Endothelial cell (in vitro differentiated cells): ENCODE measurements around the gene MATN4. TPM values are rescaled to one million over a fixed set of nuclear protein-coding genes. Genes with fewer than 3 reads are reported as not detected.

ENCODE experiments used
- DNase-seq: peaks from one replicate; pipeline ENCODE4 v3.0.0; 2021; ENCODE audit warnings: low spot score
- H3K27ac Mint-ChIP-seq: one replicate; pipeline ENCODE4 v1.8.0; 2021; ENCODE audit warnings: mixed read lengths, inconsistent platforms; ENCODE audit not compliant: unreplicated experiment
- H3K27me3 Mint-ChIP-seq: one replicate; pipeline ENCODE4 v1.8.0; 2021; ENCODE audit warnings: mild to moderate bottlenecking, moderate library complexity, mixed read lengths, inconsistent platforms; ENCODE audit not compliant: unreplicated experiment
- H3K36me3 Mint-ChIP-seq: one replicate; pipeline ENCODE4 v1.8.0; 2021; ENCODE audit warnings: mild to moderate bottlenecking, low read depth, mixed read lengths, inconsistent platforms; ENCODE audit not compliant: unreplicated experiment
- H3K4me1 Mint-ChIP-seq: one replicate; pipeline ENCODE4 v1.8.0; 2021; ENCODE audit warnings: mild to moderate bottlenecking, mixed read lengths, inconsistent platforms; ENCODE audit not compliant: unreplicated experiment
- H3K4me3 Mint-ChIP-seq: one replicate; pipeline ENCODE4 v1.8.0; 2021; ENCODE audit warnings: mild to moderate bottlenecking, mixed read lengths, inconsistent platforms; ENCODE audit not compliant: unreplicated experiment
- H3K9me3 Mint-ChIP-seq: one replicate; pipeline ENCODE4 v1.8.0; 2021; ENCODE audit warnings: mixed read lengths, inconsistent platforms; ENCODE audit not compliant: unreplicated experiment
- total RNA-seq: library from RNA; stranded (reverse); fragmentation: NEBNext Ultra II Directional; extraction: Animal tissue kit (Norgen Biotek cat#: 25700); gene quantifications from one replicate; pipeline ENCODE4 v1.2.1, GENCODE V29; 2021; ENCODE audit not compliant: unreplicated experiment
- TF ChIP-seq, protein P1 (sequence below): fragments of 200-600 bp; sonication (generic); IDR thresholded peaks from one replicate; pipeline ENCODE4 v1.5.0; 2021; ENCODE audit warnings: antibody characterized with exemption; ENCODE audit not compliant: unreplicated experiment

MATN4 gene
- total RNA-seq, 1 donor from 2014 or later, result not detected

DNA sequence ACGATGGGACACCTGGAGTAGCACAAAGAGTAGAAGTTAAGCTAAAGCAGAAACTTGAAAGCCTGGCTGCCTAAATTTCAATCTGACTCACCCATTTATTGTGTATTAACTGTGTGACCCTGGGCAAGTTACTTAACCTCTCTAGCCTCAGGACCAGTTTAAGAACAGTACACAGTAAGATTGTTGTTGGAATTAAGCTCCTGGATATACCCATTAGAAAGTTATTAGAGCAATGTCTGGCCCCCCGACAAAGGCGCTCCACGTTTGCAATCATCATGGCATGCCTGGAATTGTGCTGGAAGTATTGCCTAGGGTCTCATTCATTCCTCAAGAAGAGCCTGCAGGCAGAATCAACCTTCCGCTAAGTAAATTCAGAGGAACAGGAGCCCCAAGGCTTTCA lies 38.8 kb upstream of the MATN4 start:
- H3K27me3 Mint-ChIP-seq, result no peaks in the 10 kb centered on the region
- no peaks in the 10 kb centered on the region for H3K9me3 Mint-ChIP-seq
- DNase-seq, result no peak
- H3K4me3 Mint-ChIP-seq, result no peak overlapping the region
- TF ChIP-seq, protein P1, sequence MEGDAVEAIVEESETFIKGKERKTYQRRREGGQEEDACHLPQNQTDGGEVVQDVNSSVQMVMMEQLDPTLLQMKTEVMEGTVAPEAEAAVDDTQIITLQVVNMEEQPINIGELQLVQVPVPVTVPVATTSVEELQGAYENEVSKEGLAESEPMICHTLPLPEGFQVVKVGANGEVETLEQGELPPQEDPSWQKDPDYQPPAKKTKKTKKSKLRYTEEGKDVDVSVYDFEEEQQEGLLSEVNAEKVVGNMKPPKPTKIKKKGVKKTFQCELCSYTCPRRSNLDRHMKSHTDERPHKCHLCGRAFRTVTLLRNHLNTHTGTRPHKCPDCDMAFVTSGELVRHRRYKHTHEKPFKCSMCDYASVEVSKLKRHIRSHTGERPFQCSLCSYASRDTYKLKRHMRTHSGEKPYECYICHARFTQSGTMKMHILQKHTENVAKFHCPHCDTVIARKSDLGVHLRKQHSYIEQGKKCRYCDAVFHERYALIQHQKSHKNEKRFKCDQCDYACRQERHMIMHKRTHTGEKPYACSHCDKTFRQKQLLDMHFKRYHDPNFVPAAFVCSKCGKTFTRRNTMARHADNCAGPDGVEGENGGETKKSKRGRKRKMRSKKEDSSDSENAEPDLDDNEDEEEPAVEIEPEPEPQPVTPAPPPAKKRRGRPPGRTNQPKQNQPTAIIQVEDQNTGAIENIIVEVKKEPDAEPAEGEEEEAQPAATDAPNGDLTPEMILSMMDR, result no peak
- H3K4me1 Mint-ChIP-seq, result peaks cover 47% of the 10 kb centered on the region
- H3K36me3 Mint-ChIP-seq, result no peaks in the 10 kb centered on the region
- H3K27ac Mint-ChIP-seq, result no peak overlapping the region

DNA sequence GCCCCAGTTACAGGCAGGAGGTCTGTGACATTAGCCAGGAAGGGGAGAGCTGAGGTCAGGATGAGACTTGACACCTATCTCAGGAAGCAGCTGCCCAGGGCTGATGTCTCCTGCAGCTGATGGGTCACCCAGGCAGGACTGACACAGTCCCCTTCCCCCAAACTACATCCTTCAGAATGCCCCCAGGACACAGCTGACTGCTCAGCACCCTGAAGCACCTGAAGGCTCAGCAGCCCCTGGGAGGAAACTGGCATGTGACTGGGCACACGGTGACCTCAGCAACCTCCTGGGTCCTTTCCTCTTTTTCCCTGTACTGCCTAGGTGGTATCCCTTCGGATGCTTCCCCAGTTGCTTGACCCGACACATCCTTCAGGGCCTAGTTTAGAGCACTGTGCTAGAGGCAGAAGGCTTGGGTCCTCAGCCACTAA lies 38.2 kb upstream of the MATN4 start:
- Mint-ChIP-seq H3K27ac (no peak overlapping the region), H3K4me3 (no peak overlapping the region), H3K36me3 (no peaks in the 10 kb centered on the region), H3K9me3 (no peaks in the 10 kb centered on the region), H3K27me3 (no peaks in the 10 kb centered on the region), H3K4me1 (peaks cover 52% of the 10 kb centered on the region)
- no peak for DNase-seq
- TF ChIP-seq, protein P1, result no peak

DNA sequence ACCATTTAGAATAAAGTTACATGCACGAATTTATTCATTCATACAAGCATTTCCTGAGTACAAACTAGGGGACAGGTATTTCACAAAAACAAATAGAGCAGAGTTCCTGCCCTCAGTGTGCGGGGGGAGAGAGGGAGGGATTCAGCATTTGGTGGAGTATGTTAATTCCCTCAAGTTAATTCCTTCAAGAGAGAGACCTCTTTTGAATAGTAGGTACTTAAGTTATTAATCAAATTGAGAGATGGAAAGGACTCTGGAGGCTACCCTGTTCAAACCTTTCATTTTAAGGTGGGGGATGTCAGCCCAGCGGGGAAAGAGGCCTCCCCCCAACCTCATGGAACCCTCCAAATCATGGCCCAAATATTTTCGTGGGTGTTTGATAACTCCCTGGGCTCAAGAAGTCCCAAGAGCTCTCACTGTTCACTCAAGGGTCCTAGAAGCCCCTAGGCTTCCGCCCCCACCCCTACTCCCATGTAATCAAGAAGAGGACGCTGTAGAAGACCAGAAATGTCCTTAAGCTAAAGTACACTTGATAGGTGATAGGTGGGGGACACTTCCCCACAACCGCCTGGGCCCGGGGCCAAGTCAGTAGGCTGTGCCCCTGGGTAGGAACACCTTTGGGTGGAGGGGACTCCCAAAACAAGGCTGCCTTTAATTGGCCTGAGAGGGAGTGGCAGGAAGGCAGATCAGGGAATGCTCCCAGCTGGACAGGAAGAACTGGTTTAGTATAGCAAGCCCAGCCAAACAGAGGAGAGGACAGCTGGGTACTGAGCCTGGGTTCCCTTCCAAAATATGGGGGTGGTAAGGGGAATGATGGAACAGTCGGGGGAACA lies 37.2 kb upstream of the MATN4 start:
- H3K9me3 Mint-ChIP-seq, result no peaks in the 10 kb centered on the region
- H3K27ac Mint-ChIP-seq, result no peak overlapping the region
- H3K36me3 Mint-ChIP-seq, result no peaks in the 10 kb centered on the region
- peaks cover 57% of the 10 kb centered on the region for H3K4me1 Mint-ChIP-seq
- H3K27me3 Mint-ChIP-seq, result no peaks in the 10 kb centered on the region
- no peak for DNase-seq
- H3K4me3 Mint-ChIP-seq, result no peak overlapping the region
- TF ChIP-seq, protein P1, result no peak

DNA sequence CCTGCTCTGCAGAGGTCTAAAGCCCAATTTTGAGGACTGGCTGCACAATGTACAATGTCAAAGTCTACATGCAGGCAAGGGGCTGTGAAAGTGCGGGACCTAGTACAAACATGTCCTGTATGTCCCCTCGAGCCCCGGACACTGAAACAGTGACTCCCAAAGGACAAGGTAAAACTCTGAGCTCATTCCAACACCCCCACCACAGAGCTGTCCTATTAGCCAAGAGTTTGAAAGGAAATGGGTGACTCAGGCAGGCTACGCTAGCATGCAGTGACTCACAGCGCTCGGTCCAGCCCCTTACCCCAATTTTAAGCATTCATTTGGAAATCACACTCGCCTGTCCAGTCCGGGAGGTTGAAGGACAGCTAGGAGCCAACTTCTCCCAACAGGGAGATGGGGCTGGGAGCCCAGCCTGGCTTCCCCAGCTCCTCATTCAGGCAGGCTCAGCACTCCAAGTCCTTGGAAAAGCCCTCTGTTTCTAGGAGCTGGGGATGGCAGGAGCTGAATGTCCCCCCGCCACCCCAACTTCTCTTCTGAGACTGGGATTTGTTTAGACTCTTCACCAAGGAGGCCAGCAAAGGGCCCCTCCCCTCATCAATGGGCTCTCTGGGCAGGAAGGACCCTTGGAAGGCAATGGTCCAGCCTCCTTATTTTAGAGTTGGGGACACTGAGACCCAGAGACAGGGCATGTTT lies 36.2 kb upstream of the MATN4 start:
- no peak for DNase-seq
- Mint-ChIP-seq H3K36me3 (no peaks in the 10 kb centered on the region), H3K27ac (no peak overlapping the region), H3K27me3 (no peaks in the 10 kb centered on the region), H3K9me3 (no peaks in the 10 kb centered on the region), H3K4me3 (no peak overlapping the region), H3K4me1 (peaks cover 57% of the 10 kb centered on the region)
- TF ChIP-seq, protein P1, result no peak
